HEK293T (cell line): ENCODE measurements around the gene CYSLTR2.

ENCODE experiments used
- ARNT ChIP-seq: fragments of 450-650 bp; IDR thresholded peaks from 2 replicates; pipeline ENCODE4 v1.6.1; 2017; ENCODE audit warnings: mild to moderate bottlenecking
- BHLHE40 ChIP-seq: fragments of 450-650 bp; IDR thresholded peaks from 2 replicates; pipeline ENCODE4 v1.6.1; 2016; ENCODE audit warnings: mild to moderate bottlenecking, moderate library complexity, borderline replicate concordance
- CTBP1 ChIP-seq: fragments of 450-650 bp; IDR thresholded peaks from 2 replicates; pipeline ENCODE4 v1.6.1; 2016; ENCODE audit warnings: borderline replicate concordance
- ELF4 ChIP-seq: fragments of 450-650 bp; IDR thresholded peaks from 2 replicates; pipeline ENCODE4 v1.6.1; 2017; ENCODE audit warnings: antibody characterized with exemption
- FOXA1 ChIP-seq: fragments of 450-650 bp; IDR thresholded peaks from 2 replicates; pipeline ENCODE4 v1.6.1; 2016; ENCODE audit warnings: mild to moderate bottlenecking
- FOXK2 ChIP-seq: fragments of 450-650 bp; IDR thresholded peaks from 2 replicates; pipeline ENCODE4 v1.6.1; 2016; ENCODE audit warnings: mild to moderate bottlenecking
- FOXM1 ChIP-seq: fragments of 450-650 bp; IDR thresholded peaks from 2 replicates; pipeline ENCODE4 v1.6.1; 2017; ENCODE audit warnings: mild to moderate bottlenecking, borderline replicate concordance
- HDGF ChIP-seq: fragments of 450-650 bp; IDR thresholded peaks from 2 replicates; pipeline ENCODE4 v1.6.1; 2017; ENCODE audit warnings: antibody characterized with exemption, borderline replicate concordance
- LEF1 ChIP-seq: fragments of 450-650 bp; IDR thresholded peaks from 2 replicates; pipeline ENCODE4 v1.6.1; 2017; ENCODE audit warnings: mild to moderate bottlenecking, borderline replicate concordance
- NFRKB ChIP-seq: fragments of 450-650 bp; IDR thresholded peaks from 2 replicates; pipeline ENCODE4 v1.6.1; 2016; ENCODE audit warnings: mild to moderate bottlenecking, moderate library complexity
- SP1 ChIP-seq: fragments of 450-650 bp; IDR thresholded peaks from 2 replicates; pipeline ENCODE4 v1.6.1; 2017
- SUZ12 ChIP-seq: fragments of 450-650 bp; IDR thresholded peaks from 2 replicates; pipeline ENCODE4 v1.6.1; 2016; ENCODE audit warnings: mild to moderate bottlenecking
- TARDBP ChIP-seq: fragments of 450-650 bp; IDR thresholded peaks from 2 replicates; pipeline ENCODE4 v1.6.1; 2016
- TF ChIP-seq, protein P1 (sequence below): fragments of 450-650 bp; IDR thresholded peaks from 2 replicates; pipeline ENCODE4 v1.6.1; 2016

DNA sequence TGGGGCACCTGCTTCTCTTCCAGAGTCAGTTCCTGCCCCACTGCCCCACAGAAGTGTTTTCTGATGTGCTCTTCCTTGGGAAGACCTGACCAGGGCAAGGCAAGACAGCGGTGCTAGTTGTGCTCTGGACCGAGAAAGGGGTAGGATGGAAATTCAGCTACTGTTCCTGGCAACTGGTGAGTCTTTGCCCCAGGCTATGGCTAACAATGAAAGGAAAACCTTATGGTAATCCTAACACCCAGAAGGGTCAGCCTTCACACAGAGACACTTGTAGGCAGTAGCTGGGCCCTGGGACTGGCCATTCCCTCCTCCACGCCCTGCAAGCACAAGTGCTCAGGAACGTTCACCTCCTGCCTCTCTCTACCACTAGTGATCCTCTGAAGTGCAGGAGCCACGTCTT lies 9.6 kb upstream of the CYSLTR2 start:
- TF ChIP-seq ELF4 (no peak), SP1 (no peak), BHLHE40 (no peak), ARNT (no peak), SUZ12 (no peak), TARDBP (no peak), CTBP1 (no peak), FOXA1 (no peak), HDGF (no peak), LEF1 (no peak), NFRKB (no peak), FOXM1 (no peak), FOXK2 (no peak)
- TF ChIP-seq, protein P1, sequence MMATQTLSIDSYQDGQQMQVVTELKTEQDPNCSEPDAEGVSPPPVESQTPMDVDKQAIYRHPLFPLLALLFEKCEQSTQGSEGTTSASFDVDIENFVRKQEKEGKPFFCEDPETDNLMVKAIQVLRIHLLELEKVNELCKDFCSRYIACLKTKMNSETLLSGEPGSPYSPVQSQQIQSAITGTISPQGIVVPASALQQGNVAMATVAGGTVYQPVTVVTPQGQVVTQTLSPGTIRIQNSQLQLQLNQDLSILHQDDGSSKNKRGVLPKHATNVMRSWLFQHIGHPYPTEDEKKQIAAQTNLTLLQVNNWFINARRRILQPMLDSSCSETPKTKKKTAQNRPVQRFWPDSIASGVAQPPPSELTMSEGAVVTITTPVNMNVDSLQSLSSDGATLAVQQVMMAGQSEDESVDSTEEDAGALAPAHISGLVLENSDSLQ: no peak
